Subcutaneous adipose tissue (tissue), 4 donors: Measurements from ENCODE around the gene PDE4D. TPM values are rescaled to one million over a fixed set of nuclear protein-coding genes. Genes with fewer than 3 reads are reported as not detected.

Source experiments
- total RNA-seq, 4 donors: library from RNA; depleted of rRNA; stranded (reverse); fragments of >200 nt; gene quantifications; one replicate each; pipeline ENCODE4 v1.1.0, GENCODE V29; 2016
- TF ChIP-seq, protein P1 (sequence below): fragments of 450-650 bp; IDR thresholded peaks from one replicate; pipeline ENCODE4 v1.5.1; 2016; ENCODE audit warnings: low read depth, mild to moderate bottlenecking, control low read depth, antibody characterized with exemption, moderate library complexity

PDE4D gene
- total RNA-seq, 4 donors from 2014 or later = 15.0 to 24.0 (median 18.5) TPM

DNA sequence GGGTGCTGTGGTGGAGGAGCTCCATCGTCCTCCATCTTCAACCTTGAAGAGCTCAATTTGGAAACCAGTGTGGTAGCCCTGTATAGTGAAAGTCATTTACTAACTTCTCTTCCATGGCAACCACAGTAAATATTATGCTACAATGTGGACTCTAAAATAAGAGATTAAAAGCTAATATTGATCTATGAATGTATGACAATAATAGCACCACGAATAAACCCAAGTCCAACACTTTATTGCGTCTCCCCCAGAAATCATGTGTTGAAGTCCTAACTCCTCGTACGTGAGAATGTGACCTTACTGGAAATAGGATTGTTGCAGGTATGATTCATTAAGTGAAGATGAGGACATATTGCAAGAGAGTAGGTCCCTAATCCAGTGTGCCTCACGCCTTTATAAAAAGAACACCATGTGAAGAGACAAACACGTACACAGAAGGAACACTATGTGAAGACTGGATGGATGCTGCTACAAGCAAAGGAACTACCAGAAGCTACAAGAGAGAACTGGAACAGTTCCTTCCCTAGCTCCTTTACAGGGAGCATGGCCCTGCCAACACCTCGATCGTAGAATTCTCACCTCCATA is 276.2 kb downstream of the PDE4D start:
- TF ChIP-seq, protein P1, sequence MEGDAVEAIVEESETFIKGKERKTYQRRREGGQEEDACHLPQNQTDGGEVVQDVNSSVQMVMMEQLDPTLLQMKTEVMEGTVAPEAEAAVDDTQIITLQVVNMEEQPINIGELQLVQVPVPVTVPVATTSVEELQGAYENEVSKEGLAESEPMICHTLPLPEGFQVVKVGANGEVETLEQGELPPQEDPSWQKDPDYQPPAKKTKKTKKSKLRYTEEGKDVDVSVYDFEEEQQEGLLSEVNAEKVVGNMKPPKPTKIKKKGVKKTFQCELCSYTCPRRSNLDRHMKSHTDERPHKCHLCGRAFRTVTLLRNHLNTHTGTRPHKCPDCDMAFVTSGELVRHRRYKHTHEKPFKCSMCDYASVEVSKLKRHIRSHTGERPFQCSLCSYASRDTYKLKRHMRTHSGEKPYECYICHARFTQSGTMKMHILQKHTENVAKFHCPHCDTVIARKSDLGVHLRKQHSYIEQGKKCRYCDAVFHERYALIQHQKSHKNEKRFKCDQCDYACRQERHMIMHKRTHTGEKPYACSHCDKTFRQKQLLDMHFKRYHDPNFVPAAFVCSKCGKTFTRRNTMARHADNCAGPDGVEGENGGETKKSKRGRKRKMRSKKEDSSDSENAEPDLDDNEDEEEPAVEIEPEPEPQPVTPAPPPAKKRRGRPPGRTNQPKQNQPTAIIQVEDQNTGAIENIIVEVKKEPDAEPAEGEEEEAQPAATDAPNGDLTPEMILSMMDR = no peak

DNA sequence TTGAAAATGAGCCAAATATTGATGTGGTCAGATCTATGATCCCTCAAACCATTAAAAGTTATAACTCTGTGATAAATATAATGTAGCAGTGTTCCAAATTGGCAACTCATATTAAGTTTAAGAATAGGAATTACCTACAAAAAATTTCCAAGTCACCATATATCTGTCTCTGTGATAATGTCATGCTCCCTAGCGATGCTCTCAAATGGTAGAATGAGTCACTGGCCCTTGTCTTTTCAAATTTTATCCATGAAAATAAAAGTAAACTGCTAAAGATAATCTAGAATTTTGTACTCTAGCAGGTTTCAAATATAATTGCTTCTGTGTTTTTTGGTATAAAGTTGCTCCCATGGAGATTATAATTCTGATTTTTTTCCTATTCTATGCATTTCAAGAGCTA is 277.1 kb downstream of the PDE4D start:
- TF ChIP-seq, protein P1 = no peak

DNA sequence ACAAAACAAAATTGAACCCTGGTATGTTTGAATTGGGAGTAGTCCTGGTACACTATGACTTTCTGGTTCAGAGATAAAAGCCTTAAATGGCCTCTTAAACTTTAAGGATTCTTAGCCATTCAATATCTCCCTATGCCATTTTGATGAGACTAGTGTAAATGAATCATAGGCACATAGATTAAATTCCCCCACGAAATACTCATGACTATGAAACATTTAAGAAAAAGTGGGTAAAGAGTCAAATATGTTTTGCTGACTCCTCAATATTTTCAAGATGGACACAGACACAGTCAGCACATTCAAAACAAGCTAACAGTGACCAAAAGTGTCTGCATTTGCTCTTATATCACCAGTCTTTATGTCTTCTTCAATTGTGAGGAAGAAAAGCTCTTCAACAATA is 278.3 kb downstream of the PDE4D start:
- TF ChIP-seq, protein P1 = no peak

GRCh38 chr5:59609501-59610265 is 283.8 kb downstream of the PDE4D start:
- TF ChIP-seq, protein P1 = no peak

DNA sequence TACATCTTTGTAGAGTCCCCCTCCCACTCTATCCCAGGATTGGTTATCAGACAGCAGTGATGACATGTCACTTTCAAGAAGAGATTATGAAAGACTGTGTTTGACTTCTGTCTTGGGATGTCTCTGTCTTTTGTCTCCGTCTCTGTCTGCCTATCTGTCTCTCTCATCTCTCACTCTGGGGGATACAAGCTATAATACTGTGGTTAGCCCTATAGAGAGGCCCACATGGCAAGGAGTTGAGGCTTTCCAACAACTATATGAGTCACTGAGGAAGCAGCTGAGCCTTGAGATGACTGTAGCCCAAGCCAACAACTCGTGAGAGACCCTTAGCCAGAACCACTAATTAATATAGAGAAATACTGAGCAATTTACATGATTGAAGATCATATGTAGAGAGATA is 284.8 kb downstream of the PDE4D start:
- TF ChIP-seq, protein P1 = no peak

DNA sequence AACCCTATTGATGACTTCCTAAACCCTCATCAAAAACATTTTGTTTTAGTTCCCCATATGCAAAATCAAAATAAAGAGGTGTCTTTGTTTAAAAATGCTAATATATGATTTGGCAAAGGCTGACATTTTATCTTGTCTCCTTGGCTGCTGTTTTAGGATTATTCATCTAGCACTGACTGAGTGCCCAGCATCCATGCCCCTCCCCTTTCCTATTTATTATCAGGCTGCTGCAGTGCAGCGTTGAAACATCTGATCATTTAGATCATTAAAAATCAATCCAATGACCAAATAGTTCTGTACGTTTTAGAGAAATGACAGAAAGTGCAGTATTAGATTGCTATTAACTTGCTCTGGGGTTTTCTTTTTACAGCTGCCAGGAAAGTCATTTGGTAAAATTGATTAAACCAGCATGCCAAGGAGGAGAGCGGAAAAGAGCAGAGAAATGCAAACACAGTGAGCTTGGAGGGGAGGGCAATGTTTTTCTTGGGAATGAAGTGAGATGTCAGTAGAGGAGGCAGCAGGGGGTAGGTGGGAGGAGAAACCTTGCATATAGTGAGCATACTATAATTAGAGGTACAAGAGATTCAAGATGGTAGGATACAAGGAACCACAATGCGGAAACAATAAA is 286.3 kb downstream of the PDE4D start:
- TF ChIP-seq, protein P1 = no peak

DNA sequence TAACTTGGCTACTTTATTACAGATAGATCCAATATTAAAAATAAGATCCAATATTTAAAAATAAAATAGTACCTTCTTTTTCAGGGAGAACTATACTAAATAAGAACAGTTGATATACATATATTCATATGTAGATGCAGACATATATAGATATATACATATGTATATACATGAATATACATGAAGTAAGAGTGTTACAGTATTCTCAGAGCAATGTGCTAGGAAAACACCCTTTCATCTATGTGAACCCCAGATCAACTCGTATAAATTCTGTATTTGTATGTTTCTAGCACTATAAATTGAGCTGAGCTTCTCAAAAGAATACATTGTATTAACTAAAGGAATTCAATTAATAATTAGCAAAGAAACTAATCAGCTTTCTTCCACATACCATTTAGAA is 287.6 kb downstream of the PDE4D start:
- TF ChIP-seq, protein P1 = no peak
